ENCODE results near the gene HNRNPC.

DNA sequence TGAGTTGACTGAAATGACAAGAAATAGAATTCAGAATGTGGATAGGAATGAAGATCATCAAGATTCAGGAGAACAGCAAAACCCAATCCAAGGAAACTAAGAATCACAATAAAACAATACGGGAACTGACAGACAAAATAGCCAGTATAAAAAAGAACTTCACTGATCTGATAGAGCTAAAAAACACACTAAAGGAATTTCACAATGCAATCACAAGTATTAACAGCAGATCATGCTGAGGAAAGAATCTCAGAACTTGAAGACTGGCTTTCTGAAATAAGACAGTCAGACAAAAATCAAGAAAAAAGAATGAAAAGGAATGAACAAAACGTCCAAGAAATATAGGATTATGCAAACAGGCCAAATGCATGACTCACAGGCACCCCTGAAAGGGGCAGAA lies 98.1 kb downstream of the HNRNPC start:
- TF ChIP-seq, protein P1, sequence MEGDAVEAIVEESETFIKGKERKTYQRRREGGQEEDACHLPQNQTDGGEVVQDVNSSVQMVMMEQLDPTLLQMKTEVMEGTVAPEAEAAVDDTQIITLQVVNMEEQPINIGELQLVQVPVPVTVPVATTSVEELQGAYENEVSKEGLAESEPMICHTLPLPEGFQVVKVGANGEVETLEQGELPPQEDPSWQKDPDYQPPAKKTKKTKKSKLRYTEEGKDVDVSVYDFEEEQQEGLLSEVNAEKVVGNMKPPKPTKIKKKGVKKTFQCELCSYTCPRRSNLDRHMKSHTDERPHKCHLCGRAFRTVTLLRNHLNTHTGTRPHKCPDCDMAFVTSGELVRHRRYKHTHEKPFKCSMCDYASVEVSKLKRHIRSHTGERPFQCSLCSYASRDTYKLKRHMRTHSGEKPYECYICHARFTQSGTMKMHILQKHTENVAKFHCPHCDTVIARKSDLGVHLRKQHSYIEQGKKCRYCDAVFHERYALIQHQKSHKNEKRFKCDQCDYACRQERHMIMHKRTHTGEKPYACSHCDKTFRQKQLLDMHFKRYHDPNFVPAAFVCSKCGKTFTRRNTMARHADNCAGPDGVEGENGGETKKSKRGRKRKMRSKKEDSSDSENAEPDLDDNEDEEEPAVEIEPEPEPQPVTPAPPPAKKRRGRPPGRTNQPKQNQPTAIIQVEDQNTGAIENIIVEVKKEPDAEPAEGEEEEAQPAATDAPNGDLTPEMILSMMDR (IDR thresholded peaks at IDR 0.05), result no peak
- no peak for TF ChIP-seq RAD21 (conservative IDR thresholded peaks at IDR 0.05 in 1 of 2, IDR thresholded peaks at IDR 0.05 in 1 of 2)
- no peak for TF ChIP-seq CEBPB (IDR thresholded peaks at IDR 0.05)
- TF ChIP-seq POLR2A (IDR thresholded peaks at IDR 0.05; ENCODE audit: low read length), result no peak
- TF ChIP-seq CHD4 (IDR thresholded peaks at IDR 0.05; ENCODE audit: borderline replicate concordance), result no peak
- TF ChIP-seq HMGXB4 (CRISPR knock-in tag; IDR thresholded peaks at IDR 0.05; ENCODE audit: borderline replicate concordance), result no peak
- no peak for TF ChIP-seq BHLHE40 (IDR thresholded peaks at IDR 0.05; ENCODE audit: low read depth, low read length)
- no peak for TF ChIP-seq ZNF302 (CRISPR knock-in tag; IDR thresholded peaks at IDR 0.05)
- no peak for TF ChIP-seq EHMT2 (IDR thresholded peaks at IDR 0.05; ENCODE audit: low read depth)
